HCT116 (cell line): Measurements from ENCODE around the gene KCNMB2. TPM values are rescaled to one million over a fixed set of nuclear protein-coding genes. Genes with fewer than 3 reads are reported as not detected.

Source experiments
- ATAC-seq: fragments of 200-7000 bp; cut with Tn5 transposase; 2 replicates; pipeline ENCODE4 v1.9.1; 2020; ENCODE audit warnings: mild to moderate bottlenecking, moderate library complexity
- BruUV-seq: library from RNA; stranded (reverse); fragments of 400-500 nt; replicated peaks from 2 replicates; lab custom pipeline; 2021; lab: Mats Ljungman, UMichigan
- CTCF ChIA-PET: fragments of 300-600 bp; sonication (Branson Sonifier 250); formaldehyde crosslinking; loops from one replicate; lab custom pipeline; 2021; ENCODE audit warnings: antibody characterized with exemption; lab: Charles Lee
- POLR2A ChIA-PET: fragments of 300-600, 350-600 bp; sonication (Branson Sonifier 250); formaldehyde crosslinking; loops from one replicate; lab custom pipeline; 2021; ENCODE audit warnings: antibody characterized with exemption; lab: Charles Lee
- RAD21 ChIA-PET, 2 experiments: fragments of 300-600 bp; sonication (Branson Sonifier 250); formaldehyde crosslinking; loops; one replicate each; lab custom pipeline; 2023; ENCODE audit warnings: low total read pairs in 2 of 2; ENCODE audit not compliant: uncharacterized antibody in 2 of 2, unreplicated experiment in 2 of 2, low non-redundant PET in 1 of 2; lab: Charles Lee
- DNase-seq: peaks from one replicate; pipeline ENCODE4 v3.0.0-alpha.2; 2010; ENCODE audit warnings: low read depth, low spot score
- H2AFZ ChIP-seq: fragments of 200-600 bp; shearing (Covaris generic), sonication (generic); 2 replicates; pipeline ENCODE4 v1.6.1; 2017; ENCODE audit warnings: low read depth, mixed run types, mixed read lengths, antibody characterized with exemption, low read length; ENCODE audit not compliant: poor library complexity, severe bottlenecking
- H3K27ac ChIP-seq: 2 replicates; pipeline ENCODE4 v1.5.1; 2012; ENCODE audit warnings: low read depth, low read length
- H3K27me3 ChIP-seq: fragments of 200-600 bp; sonication (generic); 2 replicates; pipeline ENCODE4 v1.6.1; 2016; ENCODE audit warnings: mixed run types, low read length, mixed read lengths; ENCODE audit not compliant: insufficient read depth
- H3K36me3 ChIP-seq, 2 experiments: fragments of 200-500 bp in 1 of 2; fragments of 200-600 bp in 1 of 2; sonication (Bioruptor generic) in 1 of 2; sonication (generic) in 1 of 2; 2 replicates each; pipeline versions ENCODE4 v1.5.1 to v1.6.1; 2014 to 2016; ENCODE audit warnings: low read length in 2 of 2, inconsistent platforms in 1 of 2, mixed read lengths in 1 of 2, mixed run types in 1 of 2; ENCODE audit not compliant: insufficient read depth in 2 of 2, control insufficient read depth in 1 of 2
- H3K4me1 ChIP-seq, 2 experiments: fragments of 200-600 bp in 1 of 2; sonication (generic) in 1 of 2; 2 replicates each; pipeline versions ENCODE4 v1.5.1 to v1.6.1; 2012 to 2017; ENCODE audit warnings: low read length in 2 of 2, inconsistent platforms in 1 of 2, mild to moderate bottlenecking in 1 of 2, mixed read lengths in 1 of 2, mixed run types in 1 of 2, moderate library complexity in 1 of 2; ENCODE audit not compliant: insufficient read depth in 2 of 2, control insufficient read depth in 1 of 2
- H3K4me2 ChIP-seq: fragments of 200-600 bp; sonication (generic); 2 replicates; pipeline ENCODE4 v1.6.1; 2017; ENCODE audit warnings: mixed run types, low read length, mixed read lengths
- H3K4me3 ChIP-seq, 2 experiments: fragments of 200-600 bp in 1 of 2; sonication (generic) in 1 of 2; replicated peaks in 1 of 2; 2 replicates each; pipeline ENCODE4 v1.5.1; 2011 to 2016; ENCODE audit warnings: low read length in 2 of 2, control low read depth in 1 of 2, low read depth in 1 of 2, mild to moderate bottlenecking in 1 of 2, mixed read lengths in 1 of 2, mixed run types in 1 of 2
- H3K79me2 ChIP-seq: fragments of 200-600 bp; sonication (generic); 2 replicates; pipeline ENCODE4 v1.6.1; 2017; ENCODE audit warnings: mild to moderate bottlenecking, mixed run types, low read length, moderate library complexity, mixed read lengths; ENCODE audit not compliant: insufficient read depth
- H3K9ac ChIP-seq: fragments of 200-600 bp; sonication (generic); 2 replicates; pipeline ENCODE4 v1.6.1; 2016; ENCODE audit warnings: low read length, mixed read lengths
- H3K9me2 ChIP-seq: fragments of 200-600 bp; sonication (generic), shearing (Covaris generic); 2 replicates; pipeline ENCODE4 v1.6.1; 2017; ENCODE audit warnings: mixed run types, mild to moderate bottlenecking, moderate library complexity; ENCODE audit not compliant: insufficient read depth
- H3K9me3 ChIP-seq, 2 experiments: fragments of 200-500 bp in 1 of 2; fragments of 200-600 bp in 1 of 2; sonication (Bioruptor generic) in 1 of 2; sonication (generic) in 1 of 2; 2 replicates each; pipeline ENCODE4 v1.6.1; 2014 to 2017; ENCODE audit warnings: low read length in 2 of 2, mixed read lengths in 2 of 2, inconsistent platforms in 1 of 2, low read depth in 1 of 2, mild to moderate bottlenecking in 1 of 2, mixed run types in 1 of 2, moderate library complexity in 1 of 2; ENCODE audit not compliant: control insufficient read depth in 1 of 2, insufficient read depth in 1 of 2
- H4K20me1 ChIP-seq: fragments of 200-600 bp; sonication (generic), shearing (Covaris generic); 2 replicates; pipeline ENCODE4 v1.6.1; 2017; ENCODE audit warnings: mixed run types, mild to moderate bottlenecking, moderate library complexity; ENCODE audit not compliant: insufficient read depth
- ATF3 ChIP-seq: IDR thresholded peaks from 2 replicates; pipeline ENCODE4 v1.6.1; 2012
- CBX3 ChIP-seq: IDR thresholded peaks from 2 replicates; pipeline ENCODE4 v1.6.1; 2012; ENCODE audit warnings: low read depth
- CEBPB ChIP-seq: IDR thresholded peaks from 2 replicates; pipeline ENCODE4 v1.6.1; 2012; ENCODE audit warnings: low read depth
- EGR1 ChIP-seq: IDR thresholded peaks from 2 replicates; pipeline ENCODE4 v1.6.1; 2012; ENCODE audit warnings: low read depth
- EZH2 ChIP-seq: fragments of 200-600 bp; sonication (generic); IDR thresholded peaks from 2 replicates; pipeline ENCODE4 v1.6.1; 2017; ENCODE audit warnings: antibody characterized with exemption, mixed run types
- EZH2phosphoT487 ChIP-seq: fragments of 200-600 bp; IDR thresholded peaks from 2 replicates; pipeline ENCODE4 v1.6.1; 2018; ENCODE audit warnings: antibody characterized with exemption, borderline replicate concordance
- FOSL1 ChIP-seq: IDR thresholded peaks from 2 replicates; pipeline ENCODE4 v1.6.1; 2012; ENCODE audit warnings: low read depth
- MAX ChIP-seq: IDR thresholded peaks from 2 replicates; pipeline ENCODE4 v1.6.1; 2012
- POLR2A ChIP-seq: IDR thresholded peaks from 2 replicates; pipeline ENCODE4 v1.7.0; 2011; ENCODE audit warnings: borderline replicate concordance; ENCODE audit not compliant: insufficient read depth, insufficient read length; ENCODE audit errors: extremely low read depth
- POLR2AphosphoS5 ChIP-seq: IDR thresholded peaks from 2 replicates; pipeline ENCODE4 v1.6.1; 2011; ENCODE audit warnings: mild to moderate bottlenecking, low read depth, low read length, moderate library complexity
- RAD21 ChIP-seq: IDR thresholded peaks from 2 replicates; pipeline ENCODE4 v1.6.1; 2012; ENCODE audit warnings: low read depth, mild to moderate bottlenecking
- SIN3A ChIP-seq: IDR thresholded peaks from 2 replicates; pipeline ENCODE4 v1.6.1; 2012; ENCODE audit warnings: low read depth
- SP1 ChIP-seq: IDR thresholded peaks from 2 replicates; pipeline ENCODE4 v1.6.1; 2012; ENCODE audit warnings: low read depth
- SRF ChIP-seq: IDR thresholded peaks from 2 replicates; pipeline ENCODE4 v1.6.1; 2012; ENCODE audit warnings: low read depth
- TCF7L2 ChIP-seq: IDR thresholded peaks from 2 replicates; pipeline ENCODE4 v1.7.0; 2011; ENCODE audit warnings: borderline replicate concordance, inconsistent platforms; ENCODE audit not compliant: insufficient read depth, insufficient read length; ENCODE audit errors: extremely low read depth
- YY1 ChIP-seq: IDR thresholded peaks from 2 replicates; pipeline ENCODE4 v1.6.1; 2011; ENCODE audit warnings: low read length, low read depth, moderate library complexity, mild to moderate bottlenecking; ENCODE audit not compliant: insufficient replicate concordance; ENCODE audit errors: extremely low read depth
- ZBTB33 ChIP-seq: IDR thresholded peaks from 2 replicates; pipeline ENCODE4 v1.6.1; 2011; ENCODE audit warnings: mild to moderate bottlenecking, low read length, moderate library complexity; ENCODE audit not compliant: insufficient replicate concordance; ENCODE audit errors: extremely low read depth
- ZFX ChIP-seq: fragments of 450-650 bp; IDR thresholded peaks from 2 replicates; pipeline ENCODE4 v1.6.1; 2017
- ZNF274 ChIP-seq: fragments of 200-500 bp; sonication (Bioruptor generic); IDR thresholded peaks from 2 replicates; pipeline ENCODE4 v1.6.1; 2014; ENCODE audit warnings: mild to moderate bottlenecking, low read depth, low read length, inconsistent platforms
- intact Hi-C: fragments of 100-400 bp; cut with micrococcal nuclease; formaldehyde crosslinking; loops from 2 replicates; pipeline ENCODE4 v1.10.0; 2022
- total RNA-seq: library from RNA; stranded (reverse); gene quantifications from one replicate; pipeline ENCODE4 v1.2.1, GENCODE V29; 2021; ENCODE audit not compliant: unreplicated experiment

Gene KCNMB2
- total RNA-seq, 1 experiment from 2014 or later: not detected

- no peaks in the 10 kb centered on the region for H3K79me2 ChIP-seq
- no peak for TF ChIP-seq EZH2
- no peak for TF ChIP-seq ZFX
- no peak for TF ChIP-seq EZH2phosphoT487
- no peak for TF ChIP-seq ZBTB33
- no peak for TF ChIP-seq RAD21
- no peak for TF ChIP-seq MAX
- TF ChIP-seq ZNF274: no peak
- no peak for TF ChIP-seq SP1
- TF ChIP-seq TCF7L2: no peak
- no peak for TF ChIP-seq SIN3A
- TF ChIP-seq FOSL1: no peak
- TF ChIP-seq CEBPB: no peak
- TF ChIP-seq POLR2AphosphoS5: no peak
- no peak for TF ChIP-seq EGR1
- TF ChIP-seq ATF3: no peak
- TF ChIP-seq SRF: no peak
- TF ChIP-seq CBX3: no peak
- no peak for TF ChIP-seq POLR2A
- no peak for TF ChIP-seq YY1
- TF ChIP-seq, all 23 proteins: peak for 0
- Histone ChIP-seq H3K4me1 (no peaks in the 10 kb centered on the region), H4K20me1 (no peaks in the 10 kb centered on the region), H2AFZ (no peak overlapping the region), H3K9me2 (no peaks in the 10 kb centered on the region), H3K27ac (no peak overlapping the region), H3K36me3 (no peaks in the 10 kb centered on the region), H3K9me3 (no peaks in the 10 kb centered on the region), H3K4me2 (no peak overlapping the region), H3K27me3 (no peaks in the 10 kb centered on the region), H3K9ac (no peak overlapping the region), H3K4me3 (no peak overlapping the region)
- no peak for DNase-seq
- intact Hi-C loops: no loop called here
- no TSS peak for BruUV-seq
- CTCF ChIA-PET: no interaction called here
- ATAC-seq: no peak
- POLR2A ChIA-PET: no interaction called here
- RAD21 ChIA-PET: no interaction called here
Measured at GRCh38 chr3:178748874-178749273, 212.6 kb downstream of the KCNMB2 start.
